OCI-LY1 (cell line): Measurements from ENCODE around the gene ABLIM2.

Experiments used
- H2AFZ ChIP-seq: fragments of 200-600 bp; sonication (generic), shearing (Covaris generic); 2 replicates; pipeline ENCODE4 v1.6.0; 2014; ENCODE audit warnings: antibody characterized with exemption, mild to moderate bottlenecking, low read length
- H3F3A ChIP-seq: fragments of 200-600 bp; sonication (generic), shearing (Covaris generic); 2 replicates; pipeline ENCODE4 v1.6.0; 2014; ENCODE audit warnings: mild to moderate bottlenecking, antibody characterized with exemption, low read length, moderate library complexity; ENCODE audit not compliant: insufficient read depth
- H3K27ac ChIP-seq: fragments of 200-600 bp; sonication (generic); 2 replicates; pipeline ENCODE4 v1.5.1; 2014; ENCODE audit warnings: low read length, mixed run types, mild to moderate bottlenecking, low read depth; ENCODE audit not compliant: poor library complexity, severe bottlenecking
- H3K27me3 ChIP-seq: fragments of 200-600 bp; sonication (generic); 2 replicates; pipeline ENCODE4 v1.6.0; 2014; ENCODE audit warnings: antibody characterized with exemption, mild to moderate bottlenecking, low read length, moderate library complexity; ENCODE audit not compliant: insufficient read depth
- H3K36me3 ChIP-seq: fragments of 200-600 bp; sonication (generic); 2 replicates; pipeline ENCODE4 v1.6.1; 2014; ENCODE audit warnings: mild to moderate bottlenecking, antibody characterized with exemption, low read length, moderate library complexity, mixed read lengths; ENCODE audit not compliant: insufficient read depth
- H3K4me1 ChIP-seq: fragments of 200-600 bp; sonication (generic); 2 replicates; pipeline ENCODE4 v1.5.1; 2014; ENCODE audit warnings: mild to moderate bottlenecking, low read length, moderate library complexity; ENCODE audit not compliant: insufficient read depth, severe bottlenecking
- H3K4me2 ChIP-seq: fragments of 200-600 bp; sonication (generic), shearing (Covaris generic); 2 replicates; pipeline ENCODE4 v1.6.1; 2014; ENCODE audit warnings: low read length
- H3K4me3 ChIP-seq: fragments of 200-600 bp; sonication (generic); 2 replicates; pipeline ENCODE4 v1.5.1; 2014; ENCODE audit warnings: low read length, low read depth, mild to moderate bottlenecking, mixed read lengths; ENCODE audit not compliant: poor library complexity, severe bottlenecking
- H3K79me2 ChIP-seq: fragments of 200-600 bp; shearing (Covaris generic); 2 replicates; pipeline ENCODE4 v1.6.1; 2016; ENCODE audit warnings: mixed run types, low read length, mixed read lengths; ENCODE audit not compliant: insufficient read depth
- H3K9ac ChIP-seq: fragments of 200-600 bp; sonication (generic), shearing (Covaris generic); 2 replicates; pipeline ENCODE4 v1.6.1; 2014; ENCODE audit warnings: mild to moderate bottlenecking, low read length, mixed read lengths
- H3K9me2 ChIP-seq: fragments of 200-600 bp; sonication (generic), shearing (Covaris generic); 2 replicates; pipeline ENCODE4 v1.6.1; 2014; ENCODE audit warnings: low read depth, mild to moderate bottlenecking, low read length, mixed read lengths
- H3K9me3 ChIP-seq: fragments of 200-600 bp; shearing (Covaris generic); 2 replicates; pipeline ENCODE4 v1.6.1; 2014; ENCODE audit warnings: low read length, mixed read lengths
- H4K20me1 ChIP-seq: fragments of 200-600 bp; sonication (generic), shearing (Covaris generic); 2 replicates; pipeline ENCODE4 v1.6.0; 2016; ENCODE audit warnings: mild to moderate bottlenecking, low read length; ENCODE audit not compliant: insufficient read depth
- EZH2 ChIP-seq: fragments of 200-600 bp; sonication (generic), shearing (Covaris generic); IDR thresholded peaks from 2 replicates; pipeline ENCODE4 v1.8.0; 2017; ENCODE audit warnings: borderline replicate concordance, mixed run types, mild to moderate bottlenecking, antibody characterized with exemption, low read length, moderate library complexity, mixed read lengths
- TF ChIP-seq, protein P1 (sequence below): fragments of 200-600 bp; sonication (generic), shearing (Covaris generic); IDR thresholded peaks from 2 replicates; pipeline ENCODE4 v1.5.1; 2017; ENCODE audit warnings: mild to moderate bottlenecking, antibody characterized with exemption, low read length, moderate library complexity, mixed read lengths

ABLIM2 gene

DNA sequence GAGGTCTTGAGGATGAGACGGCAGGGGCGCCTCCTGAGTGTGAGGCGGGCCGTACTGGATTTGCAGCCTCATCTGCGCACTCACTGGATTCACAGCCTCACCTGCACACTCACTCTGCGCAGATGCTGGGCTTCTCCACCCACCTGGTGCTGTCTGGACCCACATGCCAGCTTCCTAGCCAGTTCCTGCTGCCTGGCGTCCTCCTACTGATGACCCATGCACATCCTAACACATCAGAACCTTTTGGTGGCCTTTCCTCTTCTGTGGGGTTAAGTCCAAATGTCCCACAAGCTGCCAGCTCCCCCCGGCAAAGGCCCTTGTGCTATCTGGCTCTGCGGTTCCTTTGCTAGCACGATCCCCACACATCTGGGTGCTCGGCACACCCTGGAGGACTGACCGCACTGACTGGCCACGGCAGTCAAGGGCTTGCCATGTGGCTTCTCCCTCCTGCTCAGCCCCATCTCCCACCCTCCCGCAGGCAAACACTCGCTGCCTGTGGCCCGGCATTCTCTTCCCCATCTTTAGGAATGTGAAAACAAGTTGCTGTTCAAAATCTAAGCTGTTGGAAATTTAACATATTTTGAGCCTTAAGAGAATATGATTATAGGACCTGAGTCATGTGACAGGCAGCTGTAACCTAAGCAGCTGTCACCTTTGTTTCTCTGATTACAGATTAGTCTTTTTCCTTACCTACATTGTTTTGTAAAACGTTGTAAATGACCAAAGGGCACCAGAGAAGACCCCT, 179.5 kb downstream of the ABLIM2 start:
- no peak overlapping the region for H3K27ac ChIP-seq

DNA sequence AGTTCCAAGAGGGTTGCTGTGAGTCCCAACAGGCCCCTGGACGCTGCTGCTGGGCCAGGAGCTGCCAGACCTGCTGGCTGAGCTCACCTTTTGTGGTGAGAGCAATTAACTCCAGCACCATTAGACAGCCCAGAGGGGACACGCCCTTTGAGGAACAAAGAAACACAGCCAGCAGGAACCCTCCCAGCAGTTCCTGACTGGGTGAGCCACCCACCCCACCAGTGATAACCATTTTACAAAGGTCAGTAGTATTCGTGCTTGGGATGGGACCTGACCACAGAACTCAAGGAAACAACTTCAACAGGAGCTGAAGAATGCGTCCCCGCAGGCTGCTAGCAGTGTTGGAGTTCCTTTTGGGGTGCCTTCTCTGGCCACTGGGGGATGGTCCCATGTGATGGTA, 180.1 kb downstream of the ABLIM2 start:
- Histone ChIP-seq H3K27ac (no peak overlapping the region), H3K9ac (no peak overlapping the region), H3K27me3 (no peaks in the 10 kb centered on the region), H2AFZ (no peak overlapping the region), H3K36me3 (no peaks in the 10 kb centered on the region), H3K4me1 (no peaks in the 10 kb centered on the region), H3K79me2 (no peaks in the 10 kb centered on the region), H4K20me1 (no peaks in the 10 kb centered on the region), H3F3A (no peaks in the 10 kb centered on the region), H3K4me2 (no peak overlapping the region), H3K9me2 (no peaks in the 10 kb centered on the region), H3K4me3 (no peak overlapping the region), H3K9me3 (no peaks in the 10 kb centered on the region)
- TF ChIP-seq, protein P1, sequence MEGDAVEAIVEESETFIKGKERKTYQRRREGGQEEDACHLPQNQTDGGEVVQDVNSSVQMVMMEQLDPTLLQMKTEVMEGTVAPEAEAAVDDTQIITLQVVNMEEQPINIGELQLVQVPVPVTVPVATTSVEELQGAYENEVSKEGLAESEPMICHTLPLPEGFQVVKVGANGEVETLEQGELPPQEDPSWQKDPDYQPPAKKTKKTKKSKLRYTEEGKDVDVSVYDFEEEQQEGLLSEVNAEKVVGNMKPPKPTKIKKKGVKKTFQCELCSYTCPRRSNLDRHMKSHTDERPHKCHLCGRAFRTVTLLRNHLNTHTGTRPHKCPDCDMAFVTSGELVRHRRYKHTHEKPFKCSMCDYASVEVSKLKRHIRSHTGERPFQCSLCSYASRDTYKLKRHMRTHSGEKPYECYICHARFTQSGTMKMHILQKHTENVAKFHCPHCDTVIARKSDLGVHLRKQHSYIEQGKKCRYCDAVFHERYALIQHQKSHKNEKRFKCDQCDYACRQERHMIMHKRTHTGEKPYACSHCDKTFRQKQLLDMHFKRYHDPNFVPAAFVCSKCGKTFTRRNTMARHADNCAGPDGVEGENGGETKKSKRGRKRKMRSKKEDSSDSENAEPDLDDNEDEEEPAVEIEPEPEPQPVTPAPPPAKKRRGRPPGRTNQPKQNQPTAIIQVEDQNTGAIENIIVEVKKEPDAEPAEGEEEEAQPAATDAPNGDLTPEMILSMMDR, result no peak
- no peak for TF ChIP-seq EZH2

More for the DNA sequence above, 179.5 kb downstream of the ABLIM2 start:
- H3K4me3 ChIP-seq, result no peak overlapping the region
- H3K9ac ChIP-seq, result no peak overlapping the region
- no peaks in the 10 kb centered on the region for H3K4me1 ChIP-seq
- no peaks in the 10 kb centered on the region for H4K20me1 ChIP-seq
- H3K36me3 ChIP-seq, result no peaks in the 10 kb centered on the region
- TF ChIP-seq EZH2, result no peak
- TF ChIP-seq, protein P1, result no peak
- no peak overlapping the region for H2AFZ ChIP-seq
- H3F3A ChIP-seq, result no peaks in the 10 kb centered on the region
- H3K79me2 ChIP-seq, result no peaks in the 10 kb centered on the region
- no peak overlapping the region for H3K4me2 ChIP-seq
- H3K9me3 ChIP-seq, result no peaks in the 10 kb centered on the region
- H3K27me3 ChIP-seq, result no peaks in the 10 kb centered on the region
- H3K9me2 ChIP-seq, result no peaks in the 10 kb centered on the region

DNA sequence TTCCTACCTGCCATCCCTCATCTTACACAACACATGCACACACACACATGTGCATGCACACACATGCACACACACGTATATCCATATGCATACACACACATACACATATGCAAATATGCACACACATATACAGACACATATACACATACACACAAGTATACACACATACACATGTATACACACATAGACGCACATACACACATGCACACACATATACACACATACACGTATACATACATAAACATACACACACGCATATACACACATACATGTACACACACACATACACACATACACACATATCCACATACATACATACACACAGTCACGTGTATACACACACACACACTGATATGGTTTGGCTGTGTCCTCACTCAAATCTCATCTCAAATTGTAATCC, 182.0 kb downstream of the ABLIM2 start:
- H4K20me1 ChIP-seq, result no peaks in the 10 kb centered on the region
- H3K4me1 ChIP-seq, result no peaks in the 10 kb centered on the region
- no peak for TF ChIP-seq EZH2
- TF ChIP-seq, protein P1, result no peak
- H3F3A ChIP-seq, result no peaks in the 10 kb centered on the region
- no peak overlapping the region for H3K4me3 ChIP-seq
- no peak overlapping the region for H3K27ac ChIP-seq
- H3K9me2 ChIP-seq, result no peaks in the 10 kb centered on the region
- H3K79me2 ChIP-seq, result no peaks in the 10 kb centered on the region
- no peak overlapping the region for H2AFZ ChIP-seq
- H3K9ac ChIP-seq, result no peak overlapping the region
- no peaks in the 10 kb centered on the region for H3K9me3 ChIP-seq
- H3K36me3 ChIP-seq, result no peaks in the 10 kb centered on the region
- no peaks in the 10 kb centered on the region for H3K27me3 ChIP-seq
- H3K4me2 ChIP-seq, result no peak overlapping the region
